GM18861 (cell line): ENCODE results near the gene SMARCB1.
"Not testable (repeated sequence)": the region's sequence is repeated elsewhere in the genome, so short reads cannot be mapped to it uniquely, and the experiment has no call there.

Experiments used
- ATAC-seq: cut with Tn5 transposase; IDR thresholded peaks from one replicate; pipeline ENCODE4 v1.9.1; 2021; ENCODE audit not compliant: unreplicated experiment

SMARCB1 gene

DNA sequence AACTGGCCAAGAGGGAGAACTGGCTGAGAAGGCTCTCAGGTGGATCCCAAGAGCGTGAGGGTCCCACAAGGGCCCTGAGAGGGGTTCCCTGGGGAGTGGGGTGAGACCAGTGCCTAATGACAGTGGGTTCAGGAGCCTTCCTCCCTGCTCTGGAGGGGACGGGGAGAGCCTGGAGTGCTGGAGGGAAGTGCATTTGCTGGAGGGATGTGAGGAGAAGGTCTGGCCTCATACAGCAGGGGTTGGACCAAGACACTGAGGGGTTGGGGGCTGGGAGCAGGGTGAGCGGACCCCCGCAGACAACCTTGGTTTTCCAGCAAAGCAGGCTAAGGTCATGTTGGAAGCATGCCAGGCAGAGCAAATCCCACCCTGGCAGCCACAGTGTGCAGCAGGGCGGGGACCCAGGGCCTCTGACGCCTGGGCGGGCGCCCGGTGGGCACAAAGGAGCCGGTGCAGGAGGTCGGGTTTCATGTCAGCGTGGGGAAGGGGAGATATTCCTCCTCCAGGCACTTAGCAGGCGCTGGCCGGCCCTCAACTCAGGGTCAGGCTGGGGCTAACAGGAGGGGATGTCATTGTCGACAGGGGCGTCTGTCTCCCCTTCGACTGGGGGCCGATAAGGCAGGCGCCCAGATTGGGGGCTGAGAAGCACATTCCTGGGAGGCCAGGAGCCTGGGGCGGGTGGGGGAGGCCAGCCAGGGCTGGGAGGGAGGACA, 55.1 kb downstream of the SMARCB1 start:
- ATAC-seq = no peak

DNA sequence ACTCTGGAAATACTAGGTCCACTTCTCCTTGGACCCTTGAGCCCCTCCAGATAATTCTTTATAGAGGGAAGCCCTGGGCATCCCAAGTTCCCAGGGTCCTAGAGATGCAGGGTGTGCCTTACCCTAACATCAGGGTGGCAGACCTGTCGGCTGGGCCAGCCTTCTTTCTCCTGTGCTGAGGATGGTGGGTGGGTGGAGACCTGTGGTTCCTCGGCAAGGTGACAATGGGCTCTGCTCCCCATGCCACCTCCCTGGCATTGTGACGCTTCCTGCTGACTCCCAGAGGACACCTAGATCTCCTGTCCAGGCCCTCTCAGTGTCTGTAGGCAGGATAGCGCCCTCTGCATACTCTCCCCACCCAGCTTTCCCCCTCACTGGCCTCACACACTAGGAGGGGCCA, 55.8 kb downstream of the SMARCB1 start:
- no peak for ATAC-seq

DNA sequence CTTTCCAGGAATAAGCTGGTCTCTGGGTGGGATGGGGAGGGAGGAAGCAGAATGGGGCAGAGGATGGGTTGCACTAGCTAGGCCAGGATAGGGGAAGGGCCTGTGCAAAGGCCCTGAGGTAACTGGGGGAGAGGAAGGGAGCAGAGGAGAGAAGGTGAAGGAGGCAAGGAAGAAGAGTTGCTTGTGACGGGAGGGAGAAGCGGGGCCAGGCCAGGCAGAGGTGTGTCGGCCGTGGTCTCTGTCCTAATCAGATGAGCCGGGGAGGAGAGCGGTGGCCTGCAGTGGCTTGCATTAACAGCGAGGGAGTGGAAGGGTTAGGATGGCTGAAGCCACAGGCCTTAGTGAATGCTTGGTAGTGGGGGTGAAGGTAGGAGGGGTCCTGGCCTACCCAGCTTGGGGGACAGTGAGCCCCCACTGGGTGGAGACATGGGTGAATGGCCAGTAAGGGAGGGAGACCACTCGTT, 58.0 kb downstream of the SMARCB1 start:
- no peak for ATAC-seq

DNA sequence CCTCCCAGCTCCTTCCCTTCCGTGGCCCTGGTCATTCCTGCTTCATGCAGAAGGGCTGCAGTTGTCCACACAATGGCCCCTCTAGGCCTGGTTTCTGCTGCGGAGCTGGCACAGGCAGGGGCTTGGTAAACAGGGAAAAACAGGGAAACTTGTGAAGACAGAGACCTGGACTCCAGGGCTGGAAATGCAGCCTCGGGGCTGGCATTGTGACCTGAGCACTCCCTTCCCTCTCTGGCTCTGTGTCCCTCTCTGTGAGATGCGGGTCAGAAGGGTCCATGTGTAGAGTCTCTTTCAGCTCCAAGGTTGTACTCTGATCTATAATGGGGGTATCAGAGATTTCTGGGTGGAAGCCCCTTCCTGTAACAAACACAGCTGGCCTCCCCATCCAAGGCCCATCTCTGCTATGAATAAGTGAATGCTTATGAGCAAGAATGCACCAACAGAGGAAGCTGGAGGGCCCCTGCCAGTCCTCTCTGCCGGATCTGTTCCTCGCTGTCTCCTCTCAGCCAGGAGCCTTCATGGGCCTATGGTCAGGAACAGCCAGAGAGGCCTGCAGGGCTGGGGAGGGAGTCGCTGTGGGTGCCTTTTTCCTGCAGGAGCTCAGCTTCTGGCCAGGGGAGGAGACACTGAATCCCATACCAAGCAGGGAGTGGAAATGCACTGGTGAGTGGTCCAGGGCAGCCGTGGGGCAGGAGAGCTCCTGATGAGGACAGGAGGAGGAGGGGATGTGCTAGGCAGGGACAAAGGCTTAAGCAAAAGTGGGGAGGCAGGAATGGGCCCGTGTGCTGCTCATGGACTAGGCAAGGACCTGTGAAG, 58.7 kb downstream of the SMARCB1 start:
- no peak for ATAC-seq

DNA sequence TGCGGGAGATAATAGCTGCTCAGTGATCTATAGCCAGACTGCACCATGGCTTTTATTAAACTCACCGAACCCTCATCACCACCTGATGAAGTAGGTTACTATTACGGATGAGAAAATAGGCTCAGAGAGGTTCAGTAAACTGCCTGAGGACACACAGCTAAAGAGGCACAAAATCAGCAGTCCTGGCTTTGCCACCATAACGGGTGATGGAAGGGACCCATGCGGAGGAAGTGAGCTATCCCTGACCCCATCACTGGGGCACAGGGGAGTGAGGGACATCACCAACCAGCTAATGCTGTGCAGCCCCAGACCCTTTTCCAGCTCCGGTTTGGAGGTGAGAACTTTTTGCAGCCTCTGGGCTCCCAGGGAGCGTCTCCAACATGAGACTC, 59.3 kb downstream of the SMARCB1 start:
- no peak for ATAC-seq

DNA sequence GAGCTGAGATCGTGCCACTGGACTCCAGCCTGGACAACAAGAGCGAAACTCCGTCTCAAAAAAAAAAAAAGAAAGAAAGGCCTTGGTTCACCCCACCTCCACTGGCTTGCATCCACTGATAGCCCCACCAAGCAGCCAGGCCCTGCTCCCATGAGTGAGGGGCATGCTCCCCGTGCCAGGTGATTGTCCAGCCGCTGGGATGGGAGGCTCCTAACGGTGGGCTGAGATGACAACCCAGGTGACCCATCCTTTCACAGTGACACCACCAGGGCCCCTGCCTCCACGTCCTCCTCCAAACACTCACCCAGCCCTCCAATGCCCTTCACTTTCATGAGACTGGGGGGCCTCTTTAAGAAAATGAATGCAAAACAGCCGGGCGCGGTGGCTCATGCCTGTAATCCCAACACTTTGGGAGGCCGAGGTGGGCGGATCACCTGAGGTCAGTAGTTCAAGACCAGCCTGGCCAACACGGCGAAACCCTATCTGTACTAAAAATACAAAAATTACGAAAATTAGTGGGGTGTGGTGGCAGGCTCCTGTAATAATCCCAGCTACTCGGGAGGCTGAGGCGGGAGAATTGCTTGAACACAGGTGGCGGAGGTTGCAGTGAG, 60.6 kb downstream of the SMARCB1 start:
- no peak for ATAC-seq

DNA sequence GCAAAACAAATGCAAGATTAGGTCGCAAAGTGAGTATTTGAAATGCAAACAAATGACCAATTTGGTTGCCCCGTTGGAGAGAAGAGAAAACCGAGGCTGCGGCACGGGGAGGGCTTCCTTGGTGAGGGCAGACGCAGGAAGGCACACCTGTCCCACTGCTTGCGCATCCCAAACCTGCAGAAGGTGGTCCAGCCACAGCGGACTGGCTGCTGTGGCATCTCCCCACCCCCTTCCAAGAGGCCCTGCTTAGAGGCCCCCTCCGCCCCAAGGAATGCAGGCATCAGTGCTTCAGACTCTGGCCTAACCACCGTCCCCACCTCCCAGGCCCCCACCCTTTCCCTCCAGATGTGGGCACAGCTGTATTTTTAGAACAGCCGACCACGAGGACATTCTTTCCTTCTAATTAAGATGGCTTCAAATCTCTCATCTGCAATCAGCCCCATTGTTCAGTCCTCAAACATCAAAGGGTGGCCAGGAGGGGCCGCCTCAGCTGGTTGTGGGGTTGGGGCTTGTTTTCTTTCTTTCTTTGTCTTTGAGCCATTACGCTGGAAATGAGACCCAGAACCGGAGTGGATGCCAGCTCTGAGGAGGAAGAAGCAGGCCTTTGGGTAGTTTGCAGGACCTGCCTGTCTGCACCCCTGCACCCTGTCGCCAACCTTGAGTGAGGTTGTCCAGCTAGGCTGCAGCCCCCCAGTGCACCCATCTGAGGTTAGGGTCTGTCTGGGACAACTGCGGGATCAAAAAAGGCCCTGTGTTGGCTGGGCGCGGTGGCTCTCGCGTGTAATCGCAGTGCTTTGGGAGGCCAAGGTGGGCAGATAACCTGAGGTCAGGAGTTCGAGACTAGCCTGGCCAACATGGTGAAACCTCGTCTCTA, 61.5 kb downstream of the SMARCB1 start:
- no peak for ATAC-seq

DNA sequence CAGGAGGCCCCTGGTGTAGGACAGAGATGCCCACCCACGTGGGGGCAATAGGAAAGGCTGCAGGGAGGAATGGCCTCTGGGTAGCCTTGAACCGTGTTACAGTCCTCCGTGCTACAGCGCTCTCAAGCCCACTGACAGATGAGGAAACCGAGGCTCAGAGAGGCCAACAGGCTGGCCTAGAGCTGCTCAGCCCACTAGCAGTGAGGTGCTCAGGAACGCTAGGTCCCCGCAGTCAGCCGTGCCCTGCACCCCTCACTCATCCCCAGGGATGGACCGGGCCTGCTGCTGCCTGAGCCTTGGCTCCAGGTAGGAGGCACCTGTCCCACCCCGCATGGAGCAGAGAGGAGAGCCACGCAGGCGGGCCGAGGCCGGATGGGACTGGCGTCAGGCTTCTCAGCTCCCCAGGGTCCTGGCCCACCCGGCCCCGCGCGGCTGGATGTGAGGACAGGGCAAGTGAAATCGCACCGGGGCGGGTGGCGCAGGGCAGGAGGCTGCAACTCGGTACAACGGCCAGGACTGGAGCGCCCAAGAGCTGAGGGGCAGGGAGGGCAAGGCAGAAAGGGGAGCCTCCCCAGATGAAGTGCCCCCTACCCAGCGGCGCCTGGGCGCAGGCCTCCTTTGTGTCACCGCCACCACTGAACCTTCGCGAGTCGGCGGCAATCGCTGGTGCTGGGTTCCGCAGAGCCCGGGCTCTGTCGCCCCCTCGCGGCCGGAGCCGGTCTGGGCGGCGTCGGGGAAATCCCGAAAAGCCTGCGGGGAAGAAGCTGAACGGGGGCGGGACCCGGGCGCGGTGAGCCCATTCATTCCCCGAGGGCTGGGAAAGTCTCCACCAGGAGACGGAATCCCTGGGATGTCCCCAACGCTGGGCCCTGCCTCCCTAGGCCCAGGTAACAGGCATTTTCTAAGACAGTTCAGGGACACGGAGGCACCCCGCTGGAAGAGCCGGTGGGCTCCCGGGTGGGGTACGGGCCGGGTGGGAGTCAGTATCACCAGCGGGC, 62.5 kb downstream of the SMARCB1 start:
- ATAC-seq = no peak

DNA sequence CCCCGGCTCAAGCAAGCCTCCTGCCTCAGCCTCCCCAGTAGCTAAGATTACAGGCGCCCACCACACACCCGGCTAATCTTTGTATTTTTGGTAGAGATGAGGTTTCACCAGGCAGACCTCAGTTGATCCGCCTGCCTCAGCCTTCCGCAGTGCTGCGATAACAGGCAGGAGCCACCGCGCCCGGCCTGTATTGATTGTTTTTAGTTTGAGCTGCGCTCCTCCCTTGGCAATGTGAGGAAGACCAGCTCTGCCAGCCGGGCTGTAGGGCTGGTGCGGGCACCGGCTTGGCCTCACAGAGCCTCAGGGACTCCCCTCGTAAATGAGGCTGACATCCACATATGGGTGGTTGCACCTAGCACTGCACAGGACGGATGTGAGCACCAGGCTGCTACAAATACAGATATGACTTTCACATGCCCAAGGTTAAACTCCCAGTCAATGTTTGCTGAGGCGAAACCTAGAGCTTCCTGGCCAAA, 63.4 kb downstream of the SMARCB1 start:
- ATAC-seq = peak; percentile 86

DNA sequence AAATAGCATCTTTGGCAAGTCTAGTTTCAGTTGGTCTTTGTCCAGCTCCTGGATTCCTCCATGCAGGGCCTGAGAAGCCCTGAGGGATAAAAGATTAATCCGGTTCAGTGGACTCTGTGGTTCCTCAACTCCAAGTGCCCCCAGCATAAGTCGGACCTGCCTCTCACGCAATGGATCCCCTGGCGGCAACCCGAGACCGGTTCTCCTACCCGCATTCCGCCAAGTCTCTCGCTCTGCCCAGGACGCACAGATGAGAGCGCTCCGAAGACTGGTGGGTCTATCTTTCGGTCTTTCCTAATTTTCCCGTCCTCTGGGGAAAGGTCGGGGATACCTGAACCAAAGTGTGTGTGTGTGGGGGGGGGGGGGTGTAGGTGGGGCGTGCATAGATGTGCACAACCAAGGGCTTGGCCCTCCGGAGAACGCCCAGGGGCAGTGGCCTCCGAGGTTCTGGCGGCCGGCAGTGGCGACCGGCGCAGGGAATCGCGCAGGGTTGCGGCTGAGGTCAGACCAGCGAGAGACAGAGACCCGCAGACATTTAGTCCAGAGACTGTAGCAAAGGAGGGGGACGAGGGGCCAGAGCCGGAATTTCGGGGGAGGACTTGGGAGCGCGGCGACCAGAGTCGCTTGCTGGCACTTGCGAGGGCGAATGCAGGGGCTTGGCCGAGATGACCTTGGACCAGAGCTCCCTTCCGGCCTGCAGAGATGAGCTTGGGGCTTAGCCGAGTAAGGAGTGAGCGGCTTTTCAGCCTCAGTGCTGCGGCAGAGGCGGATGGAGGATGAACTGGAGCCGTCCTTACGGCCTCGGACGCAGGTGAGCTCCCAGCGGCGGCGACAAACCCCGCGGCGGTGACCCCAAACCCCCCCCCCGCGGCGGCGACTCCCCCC, 70.2 kb downstream of the SMARCB1 start:
- peak; percentile 20 for ATAC-seq

DNA sequence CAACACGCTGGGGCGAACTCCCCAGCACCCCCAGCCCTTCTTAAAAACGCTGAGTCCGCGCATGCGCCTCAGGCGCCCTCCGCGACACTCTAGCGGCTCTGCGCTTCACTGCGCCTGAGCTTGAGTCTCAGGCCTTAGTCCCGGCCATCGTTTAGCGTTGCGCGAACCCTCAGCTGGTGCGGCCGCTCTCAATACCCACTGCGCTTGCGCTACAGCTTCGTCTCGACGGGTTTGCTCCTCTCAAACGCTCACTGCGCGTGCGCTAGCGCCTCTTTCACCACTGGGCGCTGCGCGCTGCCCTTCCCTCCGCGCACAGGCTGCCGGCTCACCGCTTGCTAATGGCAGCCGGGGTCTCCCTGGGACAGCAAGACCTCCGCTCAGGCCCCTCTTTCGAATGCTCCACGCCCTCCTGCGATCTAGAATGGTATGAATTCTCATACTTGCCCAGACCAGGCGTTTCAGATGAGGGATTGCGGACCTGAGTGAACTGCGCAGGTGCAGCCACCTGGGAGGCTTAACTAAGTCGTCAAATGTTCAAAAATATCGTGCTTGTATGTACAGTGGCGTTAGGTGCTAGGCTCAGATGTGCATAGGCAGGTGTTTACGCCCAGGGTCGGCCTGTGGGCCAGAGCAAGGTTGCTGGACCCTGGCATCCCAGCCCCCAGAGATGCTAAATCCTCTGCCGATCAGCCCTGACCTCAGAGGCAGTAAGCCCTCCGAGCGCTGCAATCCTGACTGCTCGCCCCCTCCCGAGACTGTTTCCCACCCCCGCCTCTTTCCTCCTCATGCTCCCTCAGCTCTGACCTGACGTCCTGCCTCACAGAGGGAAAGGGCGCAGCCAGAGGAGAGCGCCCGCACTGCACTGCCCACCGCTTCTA, 71.1 kb downstream of the SMARCB1 start, which contains the start of gene SLC2A11:
TSS of gene SLC2A11 (plus strand) at position 270 of the 878 bp plus-strand sequence. CDS start at position 395, 125 bp downstream.
- ATAC-seq = peak; percentile 92

DNA sequence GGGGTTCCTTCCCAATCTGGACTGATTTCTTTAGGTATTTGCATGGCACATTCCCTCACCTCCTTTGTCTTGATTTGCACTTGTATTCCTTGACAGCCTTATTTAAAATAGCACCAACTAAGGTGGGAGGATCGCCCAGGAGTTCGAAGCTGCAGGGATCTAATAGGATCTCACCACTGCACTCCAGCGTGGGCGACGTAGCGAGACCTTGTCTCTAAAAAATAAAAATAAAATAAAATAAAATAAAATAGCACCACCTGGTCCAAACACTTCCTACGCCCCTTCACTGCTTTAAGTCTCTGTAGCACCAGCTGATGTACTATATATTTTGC, 71.7 kb downstream of the SMARCB1 start:
- ATAC-seq = no peak

DNA sequence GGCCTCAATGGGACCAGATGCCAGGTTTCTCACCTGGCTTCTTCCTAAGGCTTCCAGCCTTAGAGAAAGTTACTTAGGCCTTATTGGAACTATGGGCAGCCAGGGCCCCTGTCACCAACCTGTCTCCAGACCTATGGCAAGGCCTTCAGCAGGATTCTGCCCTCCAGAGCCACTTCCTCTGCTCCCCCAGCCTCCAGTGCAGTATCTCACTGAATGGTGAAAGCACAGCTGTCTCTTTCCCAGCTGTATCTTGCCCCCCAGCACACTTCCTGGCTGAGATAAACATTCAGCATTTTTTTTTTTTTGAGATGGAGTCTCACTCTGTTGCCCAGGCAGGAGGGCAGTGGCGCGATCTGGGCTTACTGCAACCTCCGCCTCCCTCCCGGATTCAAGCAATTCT, 72.4 kb downstream of the SMARCB1 start:
- no peak for ATAC-seq

DNA sequence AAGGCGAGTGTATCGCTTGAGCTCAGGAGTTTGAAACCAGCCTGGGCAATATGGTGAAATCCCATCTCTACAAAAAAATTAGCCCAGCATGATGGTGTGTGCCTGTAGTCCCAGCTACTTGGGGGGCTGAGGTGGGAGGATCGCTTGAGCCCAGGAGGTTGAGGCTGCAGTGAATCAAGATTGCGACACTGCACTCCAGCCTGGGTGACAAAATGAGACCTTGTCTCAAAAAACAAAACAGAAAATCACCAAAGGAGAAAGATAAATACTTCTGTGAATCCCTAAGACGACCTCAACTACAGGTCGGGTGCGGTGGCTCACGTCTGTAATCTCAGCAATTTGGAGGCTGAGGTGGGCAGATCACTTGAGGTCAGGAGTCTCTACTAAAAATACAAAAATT, 73.4 kb downstream of the SMARCB1 start:
- ATAC-seq = not testable (repeated sequence)

DNA sequence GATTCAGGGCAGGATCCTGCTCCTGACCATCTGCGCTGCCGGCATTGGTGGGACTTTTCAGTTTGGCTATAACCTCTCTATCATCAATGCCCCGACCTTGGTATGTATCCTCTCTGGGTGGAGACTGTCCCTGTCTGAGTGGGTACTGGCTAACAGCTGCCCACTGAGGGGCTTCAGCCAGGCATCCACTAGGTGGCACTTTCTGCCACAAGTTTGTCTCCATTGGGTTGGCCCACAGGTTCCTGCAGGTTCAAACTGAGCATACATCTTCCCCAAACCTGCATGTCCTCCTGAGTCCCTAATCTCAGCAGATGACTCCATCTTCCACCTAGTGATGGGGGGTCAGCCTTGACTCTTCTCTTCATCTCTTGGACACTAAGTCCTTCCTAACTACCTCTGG, 75.3 kb downstream of the SMARCB1 start:
- ATAC-seq = no peak

DNA sequence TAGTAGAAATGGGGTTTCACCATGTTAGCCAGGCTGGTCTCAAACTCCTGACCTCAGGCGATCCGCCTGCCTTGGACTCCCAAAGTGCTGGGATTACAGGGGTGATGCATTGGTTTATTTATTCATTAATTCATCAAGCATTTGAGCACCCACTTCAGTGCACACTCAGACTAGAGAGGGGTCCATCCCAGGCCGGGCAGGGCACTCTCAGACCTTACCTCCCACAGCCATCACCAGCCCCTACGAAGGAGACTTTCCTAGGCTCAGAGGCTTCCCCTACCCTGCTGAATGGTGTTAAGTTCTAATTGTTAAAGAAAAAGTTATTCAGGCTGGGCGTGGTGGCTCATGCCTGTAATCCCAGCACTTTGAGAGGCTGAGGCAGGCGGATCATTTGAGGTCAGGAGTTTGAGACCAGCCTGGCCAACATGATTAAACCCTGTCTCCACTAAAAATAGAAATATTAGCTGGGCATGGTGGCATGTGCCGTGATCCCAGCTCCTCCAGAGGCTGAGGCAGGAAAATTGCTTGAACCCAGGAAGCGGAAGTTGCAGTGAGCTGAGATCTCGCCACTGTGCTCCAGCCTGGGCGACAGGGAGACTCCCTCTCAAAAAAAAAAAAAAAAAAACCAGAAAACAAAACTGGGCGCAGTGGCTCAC, 77.9 kb downstream of the SMARCB1 start:
- ATAC-seq = not testable (repeated sequence)

DNA sequence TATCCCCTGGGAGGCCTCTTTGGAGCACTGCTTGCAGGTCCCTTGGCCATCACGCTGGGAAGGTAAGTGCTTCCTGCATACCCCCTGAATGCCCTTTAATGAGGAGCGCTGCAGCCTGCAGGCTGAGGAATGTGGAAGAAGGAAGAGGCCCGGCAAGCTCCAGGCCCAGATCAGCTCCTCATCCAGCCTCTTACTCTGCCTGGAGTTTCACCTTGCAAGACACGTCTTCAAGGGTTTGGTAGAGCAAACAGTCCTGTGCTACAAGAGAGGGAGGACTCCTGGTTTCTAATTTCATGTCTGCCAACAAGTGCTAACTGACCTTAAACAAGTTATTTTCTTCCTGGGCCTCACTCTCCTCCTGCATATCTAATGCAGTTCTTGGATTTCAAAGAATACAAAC, 81.8 kb downstream of the SMARCB1 start:
- no peak for ATAC-seq
